VCaP (cell line): ENCODE results near the gene CDHR4.

Experiments
- H3K27ac ChIP-seq: fragments of 450-650 bp; 2 replicates; pipeline ENCODE4 v1.5.1; 2017
- TF ChIP-seq, protein P1 (sequence below): fragments of 450-650 bp; conservative IDR thresholded peaks from 2 replicates; pipeline ENCODE4 v1.5.1; 2017; ENCODE audit warnings: mild to moderate bottlenecking, moderate library complexity

CDHR4 gene

GRCh38 chr3:49792371-49793150 lies 7.1 kb downstream of the CDHR4 start:
- TF ChIP-seq, protein P1, sequence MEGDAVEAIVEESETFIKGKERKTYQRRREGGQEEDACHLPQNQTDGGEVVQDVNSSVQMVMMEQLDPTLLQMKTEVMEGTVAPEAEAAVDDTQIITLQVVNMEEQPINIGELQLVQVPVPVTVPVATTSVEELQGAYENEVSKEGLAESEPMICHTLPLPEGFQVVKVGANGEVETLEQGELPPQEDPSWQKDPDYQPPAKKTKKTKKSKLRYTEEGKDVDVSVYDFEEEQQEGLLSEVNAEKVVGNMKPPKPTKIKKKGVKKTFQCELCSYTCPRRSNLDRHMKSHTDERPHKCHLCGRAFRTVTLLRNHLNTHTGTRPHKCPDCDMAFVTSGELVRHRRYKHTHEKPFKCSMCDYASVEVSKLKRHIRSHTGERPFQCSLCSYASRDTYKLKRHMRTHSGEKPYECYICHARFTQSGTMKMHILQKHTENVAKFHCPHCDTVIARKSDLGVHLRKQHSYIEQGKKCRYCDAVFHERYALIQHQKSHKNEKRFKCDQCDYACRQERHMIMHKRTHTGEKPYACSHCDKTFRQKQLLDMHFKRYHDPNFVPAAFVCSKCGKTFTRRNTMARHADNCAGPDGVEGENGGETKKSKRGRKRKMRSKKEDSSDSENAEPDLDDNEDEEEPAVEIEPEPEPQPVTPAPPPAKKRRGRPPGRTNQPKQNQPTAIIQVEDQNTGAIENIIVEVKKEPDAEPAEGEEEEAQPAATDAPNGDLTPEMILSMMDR = no peak
- H3K27ac ChIP-seq = no peak overlapping the region

DNA sequence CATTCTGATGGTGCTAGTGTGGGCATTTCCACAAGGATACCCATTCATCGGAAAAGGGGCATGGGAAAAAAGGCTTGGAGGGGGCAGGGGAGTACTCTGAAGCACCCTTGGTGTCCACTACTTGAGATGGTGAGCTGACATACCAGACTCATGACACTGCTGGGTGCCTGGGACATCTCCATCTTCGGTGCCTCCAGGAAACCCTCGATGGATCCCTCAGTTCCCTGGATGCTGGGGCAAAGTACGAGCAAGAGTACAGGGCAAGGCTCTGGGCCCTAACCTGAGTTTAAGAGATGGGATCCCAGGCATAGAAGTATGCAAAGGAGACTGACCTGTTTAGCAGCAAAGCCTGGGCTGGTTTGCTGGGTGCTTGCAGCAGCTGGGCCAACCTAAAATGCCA lies 8.1 kb downstream of the CDHR4 start:
- TF ChIP-seq, protein P1 = no peak
- H3K27ac ChIP-seq = no peak overlapping the region

DNA sequence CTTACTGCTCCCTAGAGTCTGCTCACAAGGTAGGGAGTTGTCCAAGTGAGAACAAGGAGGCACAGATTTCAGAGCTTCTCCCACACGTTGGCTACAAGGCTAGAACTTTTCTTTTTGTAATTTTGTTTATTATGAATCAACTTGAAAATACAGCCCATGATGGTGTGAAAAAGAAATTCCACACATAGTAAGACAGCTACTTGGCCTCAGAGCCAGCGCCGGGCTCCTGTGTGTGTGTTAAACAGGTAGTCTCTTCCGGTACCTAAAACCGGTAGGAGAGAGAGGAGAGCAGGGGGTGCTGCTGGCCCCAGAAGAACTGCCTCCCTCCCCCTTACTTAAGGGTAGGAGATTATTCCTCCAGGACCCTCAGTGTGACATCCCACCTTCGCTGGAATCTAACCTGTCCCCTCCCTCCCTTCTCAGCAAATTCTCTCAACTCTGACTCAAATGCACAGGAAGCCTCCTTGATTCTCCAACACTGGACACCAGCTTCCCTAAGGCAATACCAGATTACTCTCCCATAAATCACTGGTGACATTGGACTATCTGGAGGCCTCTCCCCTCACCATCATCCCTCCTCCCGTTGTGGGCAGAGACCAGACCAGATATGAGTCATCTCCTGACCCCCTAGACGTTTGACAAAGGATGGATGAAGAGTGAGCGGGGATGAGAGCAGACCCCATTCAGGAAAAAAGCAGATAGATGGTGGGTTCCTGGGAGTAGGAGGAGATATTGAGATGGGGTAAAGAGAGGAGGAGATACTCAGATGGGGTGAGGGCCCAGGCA lies 8.9 kb downstream of the CDHR4 start:
- H3K27ac ChIP-seq = no peak overlapping the region
- TF ChIP-seq, protein P1 = no peak

DNA sequence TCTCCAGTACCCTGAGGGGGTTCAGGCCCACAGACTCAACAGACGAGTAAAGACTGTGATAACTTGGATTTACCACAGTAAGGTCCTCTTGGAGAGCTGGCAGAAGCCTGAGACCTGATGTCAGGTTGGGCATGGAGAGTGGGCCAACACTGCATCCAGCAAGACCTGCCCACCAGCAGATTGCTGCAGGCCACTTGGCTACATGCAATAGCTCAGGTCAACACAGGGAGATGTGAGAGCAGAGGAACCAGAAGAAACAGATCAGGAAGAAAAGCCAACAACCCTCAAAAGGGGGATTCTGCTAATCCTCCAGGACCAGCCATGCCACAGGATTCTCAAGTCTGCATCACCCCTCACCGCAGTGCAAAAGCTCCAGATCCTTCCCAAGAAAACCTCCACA lies 11.6 kb downstream of the CDHR4 start:
- TF ChIP-seq, protein P1 = no peak
- no peak overlapping the region for H3K27ac ChIP-seq

GRCh38 chr3:49787536-49787935 lies 12.1 kb downstream of the CDHR4 start:
- peak overlapping the region; percentile 95; the same call in 1 of the 2 replicates for H3K27ac ChIP-seq
- TF ChIP-seq, protein P1 = no peak

- H3K27ac ChIP-seq = peak overlapping the region; percentile 95
- TF ChIP-seq, protein P1 = no peak
Observed at GRCh38 chr3:49787182-49787464, 12.6 kb downstream of the CDHR4 start.

GRCh38 chr3:49786357-49787181 lies 13.1 kb downstream of the CDHR4 start, which contains the start of gene IP6K1:
TSS of gene IP6K1 (minus strand) at chr3:49786542. CDS start at chr3:49748040, 38,502 bp downstream.
- peak within 1 kb of the TSS; percentile 95 for H3K27ac ChIP-seq
- TF ChIP-seq, protein P1 = no peak
